ENCODE results near the gene MAPK8.

DNA sequence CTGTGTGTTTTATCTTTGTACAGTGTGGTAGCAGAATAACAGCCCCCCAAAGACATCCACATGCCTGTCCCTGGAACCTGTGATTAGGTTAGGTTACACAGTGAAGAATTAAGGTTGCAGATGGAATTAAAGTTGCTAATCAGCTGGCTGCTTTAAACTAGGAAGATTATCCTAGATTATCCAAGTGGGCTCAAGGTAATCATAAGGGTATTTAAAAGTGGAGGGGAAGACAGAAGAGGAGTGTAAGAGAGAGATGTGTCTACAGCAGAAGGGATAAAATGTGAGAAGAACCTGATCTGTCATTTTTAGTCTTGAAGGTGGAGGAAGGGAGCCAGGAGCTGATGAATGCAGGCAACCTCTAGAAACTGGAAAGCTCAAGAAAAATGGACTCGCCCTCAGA lies 180.8 kb downstream of the MAPK8 start:
- TF ChIP-seq, protein P1, sequence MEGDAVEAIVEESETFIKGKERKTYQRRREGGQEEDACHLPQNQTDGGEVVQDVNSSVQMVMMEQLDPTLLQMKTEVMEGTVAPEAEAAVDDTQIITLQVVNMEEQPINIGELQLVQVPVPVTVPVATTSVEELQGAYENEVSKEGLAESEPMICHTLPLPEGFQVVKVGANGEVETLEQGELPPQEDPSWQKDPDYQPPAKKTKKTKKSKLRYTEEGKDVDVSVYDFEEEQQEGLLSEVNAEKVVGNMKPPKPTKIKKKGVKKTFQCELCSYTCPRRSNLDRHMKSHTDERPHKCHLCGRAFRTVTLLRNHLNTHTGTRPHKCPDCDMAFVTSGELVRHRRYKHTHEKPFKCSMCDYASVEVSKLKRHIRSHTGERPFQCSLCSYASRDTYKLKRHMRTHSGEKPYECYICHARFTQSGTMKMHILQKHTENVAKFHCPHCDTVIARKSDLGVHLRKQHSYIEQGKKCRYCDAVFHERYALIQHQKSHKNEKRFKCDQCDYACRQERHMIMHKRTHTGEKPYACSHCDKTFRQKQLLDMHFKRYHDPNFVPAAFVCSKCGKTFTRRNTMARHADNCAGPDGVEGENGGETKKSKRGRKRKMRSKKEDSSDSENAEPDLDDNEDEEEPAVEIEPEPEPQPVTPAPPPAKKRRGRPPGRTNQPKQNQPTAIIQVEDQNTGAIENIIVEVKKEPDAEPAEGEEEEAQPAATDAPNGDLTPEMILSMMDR (IDR thresholded peaks at IDR 0.05; ENCODE audit: borderline replicate concordance, extremely low read depth, low read length, poor library complexity, severe bottlenecking): no peak
- TF ChIP-seq EZH2 (IDR thresholded peaks at IDR 0.05; ENCODE audit: borderline replicate concordance, low read depth, low read length, severe bottlenecking): no peak

Data from DND-41 (cell line).